OCI-LY1 (cell line): Measurements from ENCODE around the gene FRMD1.

ENCODE experiments used
- CTCF ChIP-seq: fragments of 200-600 bp; sonication (generic), shearing (Covaris generic); IDR thresholded peaks from 2 replicates; pipeline ENCODE4 v1.5.1; 2017; ENCODE audit warnings: mild to moderate bottlenecking, antibody characterized with exemption, low read length, moderate library complexity, mixed read lengths
- EZH2 ChIP-seq: fragments of 200-600 bp; sonication (generic), shearing (Covaris generic); IDR thresholded peaks from 2 replicates; pipeline ENCODE4 v1.8.0; 2017; ENCODE audit warnings: borderline replicate concordance, mixed run types, mild to moderate bottlenecking, antibody characterized with exemption, low read length, moderate library complexity, mixed read lengths

- no peak for TF ChIP-seq CTCF
- TF ChIP-seq EZH2, result no peak
Measured at GRCh38 chr6:168061269-168062210, 17.5 kb downstream of the FRMD1 start.
